BJ (cell line): Measurements from ENCODE around the gene NOS1. TPM values are rescaled to one million over a fixed set of nuclear protein-coding genes. Genes with fewer than 3 reads are reported as not detected.

Experiments used
- CTCF ChIA-PET: fragments of 350-600 bp; formaldehyde crosslinking; extraction: SDS; loops from one replicate; lab custom pipeline; 2021; ENCODE audit warnings: antibody characterized with exemption, inconsistent platforms; lab: Yijun Ruan, JAX
- POLR2A ChIA-PET: fragments of 300-600 bp; sonication (Branson Sonifier 250); formaldehyde crosslinking; extraction: SDS; loops from one replicate; lab custom pipeline; 2021; ENCODE audit warnings: antibody characterized with exemption; lab: Charles Lee
- DNase-seq: peaks from one replicate; pipeline ENCODE4 v3.0.0-alpha.2; 2011; ENCODE audit warnings: low read depth
- H3K27me3 ChIP-seq: 2 replicates; pipeline ENCODE4 v1.6.0; 2011; ENCODE audit warnings: low read length; ENCODE audit not compliant: control insufficient read depth, insufficient read depth
- H3K36me3 ChIP-seq: 2 replicates; pipeline ENCODE4 v1.5.1; 2011; ENCODE audit warnings: low read length; ENCODE audit not compliant: control insufficient read depth, insufficient read depth
- H3K4me3 ChIP-seq: 2 replicates; pipeline ENCODE4 v1.5.1; 2011; ENCODE audit warnings: low read depth, mild to moderate bottlenecking, control low read depth, low read length
- CTCF ChIP-seq: IDR thresholded peaks from 2 replicates; pipeline ENCODE4 v1.5.1; 2011; ENCODE audit warnings: low read depth, mild to moderate bottlenecking, control low read depth, inconsistent platforms, low read length, moderate library complexity; ENCODE audit not compliant: insufficient read depth
- polyA plus RNA-seq: library from polyadenylated mRNA; depleted of rRNA; stranded (reverse); fragments of >200 nt; gene quantifications from 2 replicates; pipeline ENCODE4 v1.2.3, GENCODE V29; 2011

Gene NOS1
- polyA plus RNA-seq, 1 experiment, result not detected

GRCh38 chr12:117213295-117213808, 148.1 kb downstream of the NOS1 start:
- TF ChIP-seq CTCF, result no peak
- no peak for DNase-seq
- CTCF ChIA-PET, result interaction anchor here (1.2 to 7.2 kb wide), 11 partner anchors 11 to 657 kb away, joined by 4 to 59 read pairs (median 8); no protein-coding TSS in a partner anchor
- H3K27me3 ChIP-seq, result no peaks in the 10 kb centered on the region
- H3K36me3 ChIP-seq, result no peaks in the 10 kb centered on the region
- H3K4me3 ChIP-seq, result no peak overlapping the region
- POLR2A ChIA-PET, result no interaction called here

GRCh38 chr12:117212563-117213190, 148.7 kb downstream of the NOS1 start:
- DNase-seq, result no peak
- POLR2A ChIA-PET, result no interaction called here
- H3K27me3 ChIP-seq, result no peaks in the 10 kb centered on the region; the same call in 1 of the 2 replicates
- H3K36me3 ChIP-seq, result no peaks in the 10 kb centered on the region
- no peak overlapping the region for H3K4me3 ChIP-seq
- TF ChIP-seq CTCF, result peak; percentile 93
- CTCF ChIA-PET, result interaction anchor here (0.7 to 7.2 kb wide), 14 partner anchors 8 to 657 kb away, joined by 3 to 59 read pairs (median 6); no protein-coding TSS in a partner anchor

GRCh38 chr12:117210266-117210918, 151.0 kb downstream of the NOS1 start:
- Histone ChIP-seq H3K27me3 (no peaks in the 10 kb centered on the region; the same call in 1 of the 2 replicates), H3K4me3 (no peak overlapping the region), H3K36me3 (no peaks in the 10 kb centered on the region)
- POLR2A ChIA-PET, result no interaction called here
- CTCF ChIA-PET, result interaction anchor here (1.6 to 7.2 kb wide), 6 partner anchors 8 to 648 kb away, joined by 3 to 59 read pairs (median 20); no protein-coding TSS in a partner anchor
- DNase-seq, result no peak
- TF ChIP-seq CTCF, result no peak

- ChIA-PET CTCF (interaction anchor here (2.5 to 7.2 kb wide), 3 partner anchors 26 to 649 kb away, joined by 9 to 59 read pairs (median 54); no protein-coding TSS in a partner anchor), POLR2A (no interaction called here)
These were observed 151.8 kb downstream of the NOS1 start for GRCh38 chr12:117209626-117210025.

More at GRCh38 chr12:117209626-117210025, 151.8 kb downstream of the NOS1 start:
- H3K4me3 ChIP-seq, result no peak overlapping the region
- DNase-seq, result no peak
- no peaks in the 10 kb centered on the region for H3K36me3 ChIP-seq
- H3K27me3 ChIP-seq, result no peaks in the 10 kb centered on the region; the same call in 1 of the 2 replicates
- no peak for TF ChIP-seq CTCF
